ENCODE data around the gene CLK3. TPM values are rescaled to one million over a fixed set of nuclear protein-coding genes. Genes with fewer than 3 reads are reported as not detected.

The CLK3 gene
- total and polyA plus RNA-seq, 2 donors (not counting 3 experiments of a cell fraction or from before 2014, with no cell fraction given), result 75.5 to 121 TPM

- TF ChIP-seq EZH2 (IDR thresholded peaks at IDR 0.05; ENCODE audit: borderline replicate concordance, low read depth, low read length, severe bottlenecking) (no peak), MYC (IDR thresholded peaks at IDR 0.05; ENCODE audit: low read depth, low read length) (no peak), CTCF (IDR thresholded peaks at IDR 0.05; ENCODE audit: extremely low read depth in 1 of 2, insufficient read depth in 1 of 2, low read depth in 1 of 2, low read length in 2 of 2) (no peak), JUN (IDR thresholded peaks at IDR 0.05; ENCODE audit: borderline replicate concordance, insufficient read depth, insufficient read length, low read depth) (no peak), POLR2AphosphoS5 (IDR thresholded peaks at IDR 0.05; ENCODE audit: insufficient read depth, low read depth, low read length) (no peak), MAX (IDR thresholded peaks at IDR 0.05; ENCODE audit: insufficient read depth, insufficient read length) (no peak), FOS (IDR thresholded peaks at IDR 0.05; ENCODE audit: borderline replicate concordance, insufficient read depth, low read length) (no peak), POLR2A (IDR thresholded peaks at IDR 0.05; ENCODE audit: low read depth, low read length) (no peak), GATA2 (IDR thresholded peaks at IDR 0.05; ENCODE audit: insufficient read depth, insufficient read length, low read depth, low read length) (no peak)
- Histone ChIP-seq H4K20me1 (replicated peaks; ENCODE audit: control insufficient read depth, extremely low read depth, insufficient read depth, low read length) (peaks cover 2% of the 10 kb centered on the region), H3K4me3 (replicated peaks in 1 of 3; ENCODE audit: insufficient read depth in 1 of 3, low read depth in 1 of 3, low read length in 3 of 3) (no peak overlapping the region), H2AFZ (ENCODE audit: low read depth, low read length) (no peak overlapping the region), H3K4me1 (ENCODE audit: control insufficient read depth, extremely low read depth, insufficient read depth, low read length) (no peaks in the 10 kb centered on the region), H3K9me3 (replicated peaks; ENCODE audit: control insufficient read depth, insufficient read depth, low read length) (no peaks in the 10 kb centered on the region), H3K27me3 (ENCODE audit: control insufficient read depth in 2 of 2, insufficient read depth in 2 of 2, low read length in 2 of 2) (no peaks in the 10 kb centered on the region), H3K9me1 (replicated peaks; ENCODE audit: control insufficient read depth, extremely low read depth, insufficient read depth, low read length) (no peaks in the 10 kb centered on the region), H3K36me3 (ENCODE audit: control insufficient read depth in 2 of 2, extremely low read depth in 1 of 2, insufficient read depth in 2 of 2, low read length in 2 of 2) (peaks cover 6 to 8% of the 10 kb centered on the region in 2 experiments), H3K79me2 (ENCODE audit: control insufficient read depth, insufficient read depth, low read length) (peaks cover 14% of the 10 kb centered on the region), H3K9ac (replicated peaks; ENCODE audit: extremely low read depth, insufficient read depth, low read length) (no peak overlapping the region), H3K27ac (ENCODE audit: insufficient read depth, low read depth, low read length) (no peak overlapping the region), H3K4me2 (ENCODE audit: insufficient read depth, low read length) (no peak overlapping the region)
- FAIRE-seq (no peak), DNase-seq (ENCODE audit: low read depth, low spot score) (no peak)
- intact Hi-C loops (cut with micrococcal nuclease) (no loop called here), dilution Hi-C loops (cut with MboI; ENCODE audit: extremely low pct_ligation_motif_present, low sequenced_read_pairs) (no loop called here)
- POLR2A ChIA-PET, result no interaction called here
- CTCF ChIA-PET, result interaction anchor here (1.6 kb wide), 1 partner anchor 97 kb away, joined by 3 read pairs; no protein-coding TSS in a partner anchor
- BruUV-seq (replicated peaks), result no TSS peak
Observed at GRCh38 chr15:74674161-74674560, 58.5 kb downstream of the CLK3 start.

Data from endothelial cell of umbilical vein (primary cell).